Lower lobe of right lung (tissue), 2 donors: ENCODE results near the gene CTCF. TPM values are rescaled to one million over a fixed set of nuclear protein-coding genes. Genes with fewer than 3 reads are reported as not detected.

Experiments
- ATAC-seq, 2 donors: fragments of 200-7000 bp; cut with Tn5 transposase; one replicate each; pipeline ENCODE4 v1.9.1; 2020 to 2022; ENCODE audit warnings: mild to moderate bottlenecking in 2 of 2, moderate library complexity in 2 of 2
- DNase-seq: peaks from one replicate; pipeline ENCODE4 v3.0.0-alpha.2; 2020
- H3K27ac ChIP-seq: fragments of 200-600 bp; one replicate; pipeline ENCODE4 v1.8.0; 2022
- H3K27me3 ChIP-seq: fragments of 200-600 bp; one replicate; pipeline ENCODE4 v1.8.0; 2022; ENCODE audit warnings: low read depth
- H3K36me3 ChIP-seq: fragments of 200-600 bp; one replicate; pipeline ENCODE4 v1.8.0; 2022; ENCODE audit warnings: mild to moderate bottlenecking
- H3K4me1 ChIP-seq: fragments of 200-600 bp; one replicate; pipeline ENCODE4 v1.8.0; 2022
- H3K4me3 ChIP-seq: fragments of 200-600 bp; one replicate; pipeline ENCODE4 v1.8.0; 2022; ENCODE audit warnings: mild to moderate bottlenecking
- H3K9me3 ChIP-seq: fragments of 200-600 bp; one replicate; pipeline ENCODE4 v1.8.0; 2022
- intact Hi-C: fragments of 100-400 bp; cut with DNase I; formaldehyde crosslinking; loops from one replicate; pipeline ENCODE4 v1.11.0; 2022
- total RNA-seq: library from RNA; stranded (reverse); fragmentation: NEBNext Ultra II Directional; extraction: Animal tissue kit (Norgen Biotek cat#: 25700); gene quantifications from one replicate; pipeline ENCODE4 v1.2.1, GENCODE V29; 2021
- TF ChIP-seq, protein P1 (sequence below): fragments of 200-600 bp; IDR thresholded peaks from one replicate; pipeline ENCODE4 v1.8.0; 2022; ENCODE audit warnings: antibody characterized with exemption, mild to moderate bottlenecking
- donor health status: DM: no; HTN: yes; CAD: no; lungs with severe emphysema.

Gene CTCF
- total RNA-seq, 1 donor from 2014 or later, result 36.2 TPM

DNA sequence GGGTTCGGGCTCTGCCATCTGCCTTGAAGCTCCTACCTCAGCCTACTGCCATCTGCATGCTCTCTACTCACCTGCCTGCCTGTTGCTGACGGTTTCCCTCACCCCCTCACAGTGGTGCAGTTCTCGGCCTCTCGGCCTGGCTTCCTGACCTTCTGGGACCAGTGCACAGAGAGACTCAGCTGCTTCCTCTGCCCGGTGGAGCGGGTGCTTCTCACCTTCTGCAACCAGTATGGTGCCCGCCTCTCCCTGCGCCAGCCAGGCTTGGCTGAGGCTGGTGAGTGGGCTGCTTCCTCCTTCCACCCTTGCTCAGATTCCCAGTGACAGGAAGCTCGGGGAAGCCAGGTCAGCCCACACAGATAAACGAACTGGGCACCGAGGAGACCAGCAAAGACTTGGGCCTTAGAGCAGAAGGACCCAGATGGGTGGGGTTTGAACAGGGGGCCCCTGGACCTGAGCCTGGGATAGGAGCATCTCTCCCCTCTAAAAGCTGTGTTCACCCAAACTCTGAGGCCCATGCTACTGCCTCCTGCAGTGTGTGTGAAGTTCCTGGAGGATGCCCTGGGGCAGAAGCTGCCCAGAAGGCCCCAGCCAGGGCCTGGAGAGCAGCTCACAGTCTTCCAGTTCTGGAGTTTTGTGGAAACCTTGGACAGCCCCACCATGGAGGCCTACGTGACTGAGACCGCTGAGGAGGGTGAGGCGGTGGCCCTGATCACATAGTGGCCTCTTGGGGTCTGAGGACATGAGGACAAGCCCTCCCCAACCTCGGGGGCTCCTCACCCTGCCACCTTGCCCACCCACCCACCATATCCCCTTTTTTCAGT is 17.3 kb upstream of the CTCF start:
- DNase-seq, result peak; percentile 42

DNA sequence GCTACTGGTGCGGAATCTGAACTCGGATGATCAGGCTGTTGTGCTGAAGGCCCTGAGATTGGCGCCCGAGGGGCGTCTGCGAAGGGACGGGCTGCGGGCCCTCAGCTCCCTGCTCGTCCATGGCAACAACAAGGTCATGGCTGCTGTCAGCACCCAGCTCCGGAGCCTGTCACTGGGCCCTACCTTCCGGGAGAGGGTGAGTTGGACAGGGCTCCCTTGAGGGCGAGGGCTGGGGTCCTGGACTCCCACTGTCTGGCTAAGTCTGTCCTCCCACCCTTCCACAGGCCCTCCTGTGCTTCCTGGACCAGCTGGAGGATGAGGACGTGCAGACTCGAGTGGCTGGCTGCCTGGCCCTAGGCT is 16.7 kb upstream of the CTCF start:
- intact Hi-C loops, result no loop called here
- ATAC-seq (no peak), DNase-seq (no peak)
- TF ChIP-seq, protein P1, sequence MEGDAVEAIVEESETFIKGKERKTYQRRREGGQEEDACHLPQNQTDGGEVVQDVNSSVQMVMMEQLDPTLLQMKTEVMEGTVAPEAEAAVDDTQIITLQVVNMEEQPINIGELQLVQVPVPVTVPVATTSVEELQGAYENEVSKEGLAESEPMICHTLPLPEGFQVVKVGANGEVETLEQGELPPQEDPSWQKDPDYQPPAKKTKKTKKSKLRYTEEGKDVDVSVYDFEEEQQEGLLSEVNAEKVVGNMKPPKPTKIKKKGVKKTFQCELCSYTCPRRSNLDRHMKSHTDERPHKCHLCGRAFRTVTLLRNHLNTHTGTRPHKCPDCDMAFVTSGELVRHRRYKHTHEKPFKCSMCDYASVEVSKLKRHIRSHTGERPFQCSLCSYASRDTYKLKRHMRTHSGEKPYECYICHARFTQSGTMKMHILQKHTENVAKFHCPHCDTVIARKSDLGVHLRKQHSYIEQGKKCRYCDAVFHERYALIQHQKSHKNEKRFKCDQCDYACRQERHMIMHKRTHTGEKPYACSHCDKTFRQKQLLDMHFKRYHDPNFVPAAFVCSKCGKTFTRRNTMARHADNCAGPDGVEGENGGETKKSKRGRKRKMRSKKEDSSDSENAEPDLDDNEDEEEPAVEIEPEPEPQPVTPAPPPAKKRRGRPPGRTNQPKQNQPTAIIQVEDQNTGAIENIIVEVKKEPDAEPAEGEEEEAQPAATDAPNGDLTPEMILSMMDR, result no peak
- Histone ChIP-seq H3K4me3 (no peak overlapping the region), H3K36me3 (peaks cover 80% of the 10 kb centered on the region), H3K4me1 (peaks cover 69% of the 10 kb centered on the region), H3K27ac (no peak overlapping the region), H3K27me3 (no peaks in the 10 kb centered on the region), H3K9me3 (no peaks in the 10 kb centered on the region)

More for the DNA sequence above, 17.3 kb upstream of the CTCF start:
- TF ChIP-seq, protein P1, result no peak
- Histone ChIP-seq H3K36me3 (peaks cover 86% of the 10 kb centered on the region), H3K4me3 (no peak overlapping the region), H3K27ac (no peak overlapping the region), H3K27me3 (no peaks in the 10 kb centered on the region), H3K9me3 (no peaks in the 10 kb centered on the region), H3K4me1 (peaks cover 72% of the 10 kb centered on the region)
- intact Hi-C loops, result no loop called here
- no peak for ATAC-seq

DNA sequence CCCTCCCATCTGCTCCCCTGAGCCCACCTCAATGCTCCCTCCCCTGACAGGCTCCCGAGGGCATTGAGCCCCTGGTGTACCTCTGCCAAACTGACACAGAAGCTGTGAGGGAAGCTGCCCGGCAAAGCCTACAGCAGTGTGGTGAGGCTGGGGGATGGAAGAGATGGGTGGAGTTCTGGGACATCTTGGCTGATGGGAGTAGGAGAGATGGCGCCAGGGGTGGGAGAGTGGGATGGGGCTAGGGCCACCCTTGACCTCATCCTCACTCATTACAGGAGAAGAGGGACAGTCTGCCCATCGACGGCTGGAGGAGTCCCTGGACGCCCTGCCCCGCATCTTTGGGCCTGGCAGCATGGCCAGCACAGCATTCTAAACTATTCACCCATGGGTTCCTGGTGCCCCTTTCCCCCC is 16.2 kb upstream of the CTCF start:
- no peaks in the 10 kb centered on the region for H3K9me3 ChIP-seq
- no peak overlapping the region for H3K27ac ChIP-seq
- peaks cover 76% of the 10 kb centered on the region for H3K36me3 ChIP-seq
- H3K4me1 ChIP-seq, result peaks cover 64% of the 10 kb centered on the region
- H3K27me3 ChIP-seq, result no peaks in the 10 kb centered on the region
- peak; percentile 36 for DNase-seq
- TF ChIP-seq, protein P1, result no peak
- no peak for ATAC-seq
- intact Hi-C loops, result no loop called here
- no peak overlapping the region for H3K4me3 ChIP-seq

DNA sequence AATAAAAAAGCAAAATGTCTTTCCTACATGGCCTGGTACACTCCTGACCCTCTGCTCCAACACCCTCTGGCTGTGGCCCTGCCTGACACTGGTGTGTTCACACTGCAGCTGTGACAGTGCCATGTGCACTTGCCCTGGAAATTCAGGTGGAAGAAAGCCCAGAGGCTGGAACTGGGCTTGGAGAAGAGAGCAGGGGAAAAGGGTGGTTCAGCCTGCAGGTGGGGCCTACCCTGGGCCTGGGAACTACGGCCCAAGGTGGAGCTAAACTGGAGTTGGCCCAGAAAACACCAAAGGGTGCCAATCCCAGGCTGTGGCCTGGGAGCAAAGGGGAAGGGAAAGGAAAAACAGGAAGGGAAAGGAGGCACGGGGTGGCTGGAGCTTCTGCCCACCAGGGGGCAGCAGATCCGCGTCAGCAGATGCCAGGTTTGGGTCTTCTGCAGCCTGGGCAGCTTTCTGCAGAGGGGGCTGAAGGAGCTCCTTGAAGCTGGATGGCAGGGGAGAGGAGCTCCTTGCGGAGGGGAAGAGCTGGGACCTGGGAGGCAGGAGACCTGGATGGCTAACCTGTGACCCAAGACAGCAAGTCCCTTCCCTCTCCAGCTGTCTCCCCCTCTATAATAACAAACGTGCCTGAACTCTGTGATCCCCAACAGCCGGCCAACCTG is 15.4 kb upstream of the CTCF start:
- no peaks in the 10 kb centered on the region for H3K27me3 ChIP-seq
- H3K27ac ChIP-seq, result peak overlapping the region; percentile 51
- no peak overlapping the region for H3K4me3 ChIP-seq
- DNase-seq (peak; percentile 79), ATAC-seq (peak; percentile 65 to 74)
- TF ChIP-seq, protein P1, result peak; percentile 98
- H3K9me3 ChIP-seq, result no peaks in the 10 kb centered on the region
- H3K36me3 ChIP-seq, result peaks cover 68% of the 10 kb centered on the region
- H3K4me1 ChIP-seq, result peaks cover 56% of the 10 kb centered on the region
- intact Hi-C loops, result no loop called here

DNA sequence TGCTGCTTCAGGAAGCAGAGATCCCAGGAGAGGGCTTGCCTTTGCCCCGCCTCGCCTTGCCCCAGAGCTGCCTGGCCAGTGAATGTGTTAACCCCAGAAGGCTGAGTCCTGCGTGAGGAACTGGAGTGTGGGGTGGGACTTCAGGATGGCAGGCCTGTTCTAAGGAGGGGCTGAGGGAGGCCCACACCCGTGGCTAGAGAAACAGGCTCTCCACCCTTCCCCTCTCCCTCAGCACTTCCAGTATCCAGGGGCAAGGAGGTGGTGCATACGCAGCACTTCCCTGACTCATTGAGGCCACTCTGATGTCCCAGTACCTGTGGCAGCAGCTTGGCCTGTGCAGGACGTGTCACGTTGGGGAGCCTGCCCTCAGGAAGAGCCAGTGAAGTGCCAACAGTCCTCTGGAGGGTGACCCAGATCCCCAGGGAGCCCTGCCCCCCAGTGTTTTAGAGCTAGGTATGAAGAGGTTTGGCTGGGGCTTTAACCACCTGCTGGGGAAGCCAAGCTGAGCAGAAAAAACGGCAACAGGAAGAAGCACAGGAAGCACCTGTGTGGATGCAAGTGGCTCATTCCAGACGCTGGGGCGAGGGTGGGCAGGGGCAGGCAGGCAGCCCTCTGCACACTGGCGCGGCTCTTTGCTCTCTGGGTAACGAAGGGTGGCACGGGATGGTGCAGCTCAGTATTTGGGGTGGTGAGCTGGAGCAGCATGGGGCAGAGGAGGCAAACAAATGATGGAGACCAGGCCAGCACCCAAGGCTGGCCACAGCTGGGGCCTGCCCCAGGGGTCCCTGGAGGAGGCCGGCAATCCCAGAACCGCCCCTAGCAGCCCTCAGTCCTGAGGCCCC is 14.7 kb upstream of the CTCF start:
- H3K36me3 ChIP-seq, result peaks cover 60% of the 10 kb centered on the region
- no peaks in the 10 kb centered on the region for H3K27me3 ChIP-seq
- peaks cover 60% of the 10 kb centered on the region for H3K4me1 ChIP-seq
- intact Hi-C loops, result no loop called here
- no peak overlapping the region for H3K4me3 ChIP-seq
- H3K9me3 ChIP-seq, result no peaks in the 10 kb centered on the region
- DNase-seq (peak; percentile 50), ATAC-seq (peak; percentile 3 to 16)
- H3K27ac ChIP-seq, result peak overlapping the region; percentile 51
- TF ChIP-seq, protein P1, result no peak
